GM10266 (cell line): Measurements from ENCODE around the gene DTYMK.
"Not testable (repeated sequence)": the region's sequence is repeated elsewhere in the genome, so short reads cannot be mapped to it uniquely, and the experiment has no call there.

Source experiments
- DNase-seq: peaks from one replicate; pipeline ENCODE4 v3.0.0; 2012; ENCODE audit errors: extremely low spot score
- CTCF ChIP-seq: IDR thresholded peaks from 2 replicates; pipeline ENCODE4 v1.5.1; 2012; ENCODE audit warnings: mild to moderate bottlenecking, low read depth; ENCODE audit not compliant: control insufficient read depth, insufficient read depth; ENCODE audit errors: missing control alignments

The DTYMK gene

GRCh38 chr2:241665731-241666440 lies 20.7 kb downstream of the DTYMK start:
- TF ChIP-seq CTCF, result no peak
- no peak for DNase-seq

GRCh38 chr2:241662731-241663130 lies 23.9 kb downstream of the DTYMK start:
- DNase-seq, result not testable (repeated sequence)

- TF ChIP-seq CTCF, result no peak
Observed at GRCh38 chr2:241660593-241661213, 25.9 kb downstream of the DTYMK start.

GRCh38 chr2:241659150-241659739 lies 27.4 kb downstream of the DTYMK start:
- TF ChIP-seq CTCF, result peak; percentile 44
- DNase-seq, result no peak

More at GRCh38 chr2:241660593-241661213, 25.9 kb downstream of the DTYMK start:
- DNase-seq, result no peak

GRCh38 chr2:241658296-241658695 lies 28.3 kb downstream of the DTYMK start:
- TF ChIP-seq CTCF, result no peak
- no peak for DNase-seq

- DNase-seq, result no peak
- TF ChIP-seq CTCF, result no peak
Observed at GRCh38 chr2:241657786-241658254, 28.8 kb downstream of the DTYMK start.

GRCh38 chr2:241656190-241656741 lies 30.3 kb downstream of the DTYMK start:
- no peak for TF ChIP-seq CTCF

More at GRCh38 chr2:241656190-241656741, 30.3 kb downstream of the DTYMK start:
- DNase-seq, result no peak
